ENCODE measurements around the gene LARGE2. TPM values are rescaled to one million over a fixed set of nuclear protein-coding genes. Genes with fewer than 3 reads are reported as not detected.

The LARGE2 gene
- total RNA-seq: 8.2 and 11.7 TPM in 2 replicates

DNA sequence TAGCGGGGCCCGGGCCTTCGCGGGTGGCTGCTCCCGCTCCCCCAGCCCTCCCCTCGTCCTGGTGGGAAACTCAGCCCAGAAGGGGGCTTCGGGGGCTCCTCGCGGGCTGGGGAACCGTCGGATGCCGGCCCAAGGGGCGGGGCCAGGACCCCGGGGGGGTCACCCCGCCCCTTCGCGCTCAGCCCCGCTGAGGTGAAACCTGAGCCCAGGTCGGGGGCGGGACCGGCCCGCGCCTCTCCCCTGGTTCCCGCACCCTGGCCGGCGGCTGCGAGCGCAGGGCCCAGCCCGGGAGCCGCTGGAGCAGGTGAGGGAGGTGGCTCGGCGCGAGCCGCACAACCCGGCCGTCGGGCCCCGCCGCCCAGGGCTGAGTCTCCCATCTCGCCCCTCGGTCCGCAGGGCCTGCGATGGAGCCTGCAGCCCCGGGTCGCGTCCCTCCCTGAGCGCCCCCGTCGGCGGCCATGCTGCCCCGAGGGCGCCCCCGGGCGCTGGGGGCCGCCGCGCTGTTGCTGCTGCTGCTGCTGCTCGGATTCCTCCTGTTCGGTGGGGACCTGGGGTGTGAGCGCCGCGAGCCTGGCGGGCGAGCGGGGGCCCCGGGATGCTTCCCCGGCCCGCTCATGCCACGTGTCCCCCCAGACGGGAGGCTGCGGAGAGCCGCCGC lies at the start of gene LARGE2:
Gene LARGE2, plus strand, starts transcription at position 232 of the 658 bp plus-strand sequence. Its CDS starts 227 bp downstream, at position 459.

DNA sequence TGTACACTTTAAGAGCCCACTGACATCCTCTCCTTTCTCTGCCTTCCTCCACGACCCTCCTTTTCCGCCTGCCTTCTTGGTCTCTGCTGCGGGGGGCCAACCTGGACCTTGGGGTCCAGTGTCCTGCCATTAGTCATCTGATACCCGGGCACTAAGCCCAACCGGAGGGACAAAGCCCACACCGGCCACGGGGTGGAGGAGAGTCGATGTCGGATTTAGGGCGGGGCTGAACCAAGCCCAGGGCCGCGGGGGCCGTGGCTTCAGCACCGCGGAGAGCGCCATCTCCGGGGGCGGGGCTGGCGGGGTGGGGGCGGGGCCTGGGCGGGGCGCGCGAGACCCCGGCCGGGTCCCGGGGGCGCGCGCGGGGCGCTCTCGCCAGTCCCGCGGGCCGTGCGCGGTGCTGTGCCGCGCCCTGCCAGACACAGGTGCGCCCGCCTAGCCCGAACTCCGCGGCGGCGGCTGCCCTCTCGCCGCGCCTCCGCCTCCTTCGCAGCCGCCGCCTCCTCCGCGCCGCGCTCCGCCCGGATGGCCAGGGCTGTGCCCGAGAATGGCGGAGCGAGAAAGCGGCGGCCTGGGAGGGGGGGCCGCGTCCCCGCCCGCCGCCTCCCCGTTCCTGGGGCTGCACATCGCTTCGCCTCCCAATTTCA lies 37.1 kb upstream of the LARGE2 start, which contains the start of gene MAPK8IP1:
Gene MAPK8IP1, plus strand, starts transcription at position 378 of the 647 bp plus-strand sequence. Its CDS starts 170 bp downstream, at position 548.

DNA sequence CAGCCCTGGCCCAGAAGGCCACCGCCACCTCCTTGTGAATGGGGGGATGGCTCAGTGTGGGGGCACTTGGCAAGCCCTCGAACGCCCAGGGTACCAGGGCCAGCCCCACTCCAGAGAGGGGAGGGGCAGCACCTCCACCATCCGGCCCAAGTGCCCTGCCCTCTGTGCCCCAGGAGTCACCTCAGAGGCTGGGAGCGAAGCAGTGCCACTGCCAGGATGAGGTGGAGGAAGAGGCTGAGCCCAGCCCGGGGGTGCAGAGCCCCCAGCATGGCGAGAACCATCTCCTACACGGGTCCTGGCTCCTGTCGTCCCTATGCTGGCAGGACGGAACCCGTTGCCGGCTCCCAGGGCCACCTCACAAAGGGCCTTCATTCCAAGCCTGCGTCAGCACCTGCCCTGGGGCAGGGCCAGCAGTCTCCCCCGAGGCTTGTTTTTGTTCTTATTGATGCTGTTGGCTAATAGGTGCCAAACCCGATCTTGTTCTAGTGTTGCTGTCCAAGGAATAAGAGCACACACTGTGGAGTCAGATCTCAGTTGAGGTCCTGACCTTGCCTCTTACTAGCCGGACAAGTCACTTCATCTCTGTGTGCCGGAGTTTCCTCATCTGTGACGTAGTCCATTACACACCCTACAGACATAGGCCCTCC lies 15.4 kb upstream of the LARGE2 start, which contains the start of gene FREY1:
Gene FREY1, minus strand, starts transcription at position 307 of the 647 bp plus-strand sequence. Its CDS starts 26 bp downstream, at position 281.

DNA sequence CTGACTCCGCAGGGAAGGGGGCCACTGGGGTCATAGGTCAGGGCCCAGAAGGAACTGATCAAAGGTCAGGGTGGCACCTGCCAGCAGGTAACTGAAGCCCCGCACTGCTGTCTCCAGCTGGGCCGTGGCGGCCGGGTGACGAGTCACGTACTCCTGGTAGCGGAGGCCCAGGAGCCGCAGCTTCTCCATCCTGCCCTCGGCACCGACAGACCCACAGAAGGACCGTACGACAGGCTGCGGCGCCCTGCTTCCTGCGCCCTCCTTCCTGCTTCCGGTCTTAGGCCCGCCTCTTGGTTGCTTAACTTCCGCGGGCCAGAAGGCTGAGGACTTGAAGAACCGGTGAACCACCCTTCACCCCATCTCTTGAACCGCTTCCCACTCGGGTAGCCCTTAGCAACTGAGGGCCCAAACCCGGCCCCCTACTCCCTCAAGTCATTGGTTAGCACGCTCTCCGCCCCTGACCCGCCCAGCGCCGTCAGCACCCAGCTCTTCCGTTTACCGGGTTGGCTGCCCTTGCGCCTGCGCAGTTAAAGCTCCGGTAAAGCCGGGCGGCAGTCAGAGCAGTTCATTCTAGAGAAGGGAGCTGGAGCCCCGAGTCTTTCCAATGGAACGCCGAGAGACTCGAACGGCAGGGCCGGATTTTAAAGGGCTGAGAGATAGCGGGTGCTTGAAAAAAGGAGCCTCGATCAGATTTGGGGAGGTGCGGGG lies 4.7 kb upstream of the LARGE2 start, which contains the start of gene PEX16:
Gene PEX16, minus strand, starts transcription at position 255 of the 708 bp plus-strand sequence. Its CDS starts 66 bp downstream, at position 189.

Other genes starting within 250 kb of the LARGE2 start
- gene SLC35C1, start 117.5 kb upstream of the LARGE2 start, total RNA-seq: 6.8 and 9.2 TPM in 2 replicates
- 8.2 and 10.2 TPM in 2 replicates for gene CRY2, start 75.2 kb upstream of the LARGE2 start, total RNA-seq
- 0.43 and 1.9 TPM in 2 replicates for gene MAPK8IP1, start 37.0 kb upstream of the LARGE2 start, total RNA-seq
- 0.48 and 2.6 TPM in 2 replicates for gene FREY1, start 15.4 kb upstream of the LARGE2 start, total RNA-seq
- gene PEX16, start 4.8 kb upstream of the LARGE2 start, total RNA-seq: 48.7 and 55.2 TPM in 2 replicates
- 5.8 and 10.7 TPM in 2 replicates for gene PHF21A, start 198.8 kb downstream of the LARGE2 start, total RNA-seq

Data from tracheal epithelial cell (primary cell).